Activated T-helper 1 cell treated with anti-CD3 and anti-CD28 coated beads, Interleukin-12 subunit alpha, Interleukin-12 subunit beta, Interleukin-2, Interleukin-4 antibody, amounts not matched to agents 30 ng/mL and 10 ng/mL and 1 ng/mL, durations not matched to agents 14 hours and 24 hours and 36 hours (primary cell): ENCODE results near the gene NPAS3. TPM values are rescaled to one million over a fixed set of nuclear protein-coding genes. Genes with fewer than 3 reads are reported as not detected.

Source experiments
- DNase-seq: peaks from one replicate; pipeline ENCODE4 v3.0.0; 2021; ENCODE audit warnings: low spot score
- H3K27ac Mint-ChIP-seq: one replicate; pipeline ENCODE4 v1.8.0; 2021; ENCODE audit warnings: mild to moderate bottlenecking, mixed read lengths
- H3K27me3 Mint-ChIP-seq: one replicate; pipeline ENCODE4 v1.8.0; 2022; ENCODE audit warnings: mild to moderate bottlenecking, moderate library complexity, mixed read lengths; ENCODE audit not compliant: insufficient read depth
- H3K36me3 Mint-ChIP-seq: one replicate; pipeline ENCODE4 v1.8.0; 2021; ENCODE audit warnings: low read depth, mixed read lengths
- H3K4me1 Mint-ChIP-seq: one replicate; pipeline ENCODE4 v1.8.0; 2021; ENCODE audit warnings: low read depth, mixed read lengths
- H3K4me3 Mint-ChIP-seq: one replicate; pipeline ENCODE4 v1.8.0; 2021; ENCODE audit warnings: mild to moderate bottlenecking, moderate library complexity, mixed read lengths
- H3K9me3 Mint-ChIP-seq: one replicate; pipeline ENCODE4 v1.8.0; 2021; ENCODE audit warnings: mixed read lengths
- intact Hi-C: fragments of 100-400 bp; cut with micrococcal nuclease; formaldehyde crosslinking; loops from one replicate; pipeline ENCODE4 v1.15.1; 2024
- total RNA-seq: library from RNA; stranded (reverse); gene quantifications from 2 replicates; pipeline ENCODE4 v1.2.3, GENCODE V29; 2022

NPAS3 gene
- total RNA-seq, 1 donor from 2014 or later: not detected

DNA sequence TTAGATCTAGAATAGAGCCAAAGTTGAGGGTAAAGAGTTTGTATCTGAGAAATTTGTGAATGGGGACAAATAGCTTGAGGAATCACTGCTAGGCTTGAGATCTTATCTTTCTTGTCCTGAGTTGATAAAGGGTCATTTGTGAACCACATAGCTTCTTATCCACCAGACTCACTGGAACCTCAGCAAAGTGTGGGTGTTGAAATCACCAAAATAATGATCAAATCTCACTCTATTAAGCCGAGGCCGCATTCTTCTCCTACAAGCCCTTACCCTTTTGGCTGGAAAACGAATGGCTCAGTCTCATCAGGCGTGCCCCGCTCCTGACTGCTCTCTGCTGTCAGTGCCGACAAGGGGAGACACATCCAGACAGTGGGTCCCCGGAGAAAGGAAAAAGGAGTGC lies 771.6 kb downstream of the NPAS3 start:
- H3K4me1 Mint-ChIP-seq: no peaks in the 10 kb centered on the region
- no peak overlapping the region for H3K4me3 Mint-ChIP-seq
- H3K27me3 Mint-ChIP-seq: no peaks in the 10 kb centered on the region
- no peak for DNase-seq
- no peaks in the 10 kb centered on the region for H3K36me3 Mint-ChIP-seq
- H3K27ac Mint-ChIP-seq: no peak overlapping the region
- H3K9me3 Mint-ChIP-seq: no peaks in the 10 kb centered on the region
- intact Hi-C loops: no loop called here

DNA sequence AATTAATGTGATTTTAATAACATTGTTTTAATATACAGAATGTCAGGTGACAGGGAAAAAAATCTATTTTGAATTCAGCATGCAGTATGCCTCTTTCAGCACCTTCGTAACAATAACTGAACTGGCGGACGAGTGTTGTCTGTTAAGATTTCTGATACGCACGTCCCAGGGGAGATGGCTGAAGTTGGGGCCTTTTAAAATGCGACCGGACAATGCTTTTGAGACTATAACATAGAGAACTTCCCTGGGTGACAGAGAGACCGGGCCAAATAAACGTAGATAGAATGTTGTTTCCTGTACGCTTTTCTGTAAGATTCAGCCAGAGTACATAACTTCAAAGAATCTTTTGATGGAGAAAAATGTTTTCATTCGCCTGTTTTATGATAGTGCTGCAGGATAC lies 772.5 kb downstream of the NPAS3 start:
- no peaks in the 10 kb centered on the region for H3K27me3 Mint-ChIP-seq
- H3K4me1 Mint-ChIP-seq: no peaks in the 10 kb centered on the region
- intact Hi-C loops: no loop called here
- H3K27ac Mint-ChIP-seq: no peak overlapping the region
- H3K9me3 Mint-ChIP-seq: no peaks in the 10 kb centered on the region
- no peak overlapping the region for H3K4me3 Mint-ChIP-seq
- H3K36me3 Mint-ChIP-seq: no peaks in the 10 kb centered on the region
- DNase-seq: no peak

- H3K36me3 Mint-ChIP-seq: no peaks in the 10 kb centered on the region
- intact Hi-C loops: no loop called here
Measured at GRCh38 chr14:33711811-33712216, 773.1 kb downstream of the NPAS3 start.

GRCh38 chr14:33714527-33715226 lies 776.0 kb downstream of the NPAS3 start:
- no peaks in the 10 kb centered on the region for H3K36me3 Mint-ChIP-seq
- H3K27me3 Mint-ChIP-seq: peaks cover 1% of the 10 kb centered on the region
- no peak for DNase-seq
- no peaks in the 10 kb centered on the region for H3K4me1 Mint-ChIP-seq
- intact Hi-C loops: no loop called here
- no peaks in the 10 kb centered on the region for H3K9me3 Mint-ChIP-seq
- H3K4me3 Mint-ChIP-seq: no peak overlapping the region
- H3K27ac Mint-ChIP-seq: no peak overlapping the region

More at GRCh38 chr14:33711811-33712216, 773.1 kb downstream of the NPAS3 start:
- Mint-ChIP-seq H3K27me3 (no peaks in the 10 kb centered on the region), H3K27ac (no peak overlapping the region), H3K4me1 (no peaks in the 10 kb centered on the region), H3K4me3 (no peak overlapping the region), H3K9me3 (no peaks in the 10 kb centered on the region)
- no peak for DNase-seq

DNA sequence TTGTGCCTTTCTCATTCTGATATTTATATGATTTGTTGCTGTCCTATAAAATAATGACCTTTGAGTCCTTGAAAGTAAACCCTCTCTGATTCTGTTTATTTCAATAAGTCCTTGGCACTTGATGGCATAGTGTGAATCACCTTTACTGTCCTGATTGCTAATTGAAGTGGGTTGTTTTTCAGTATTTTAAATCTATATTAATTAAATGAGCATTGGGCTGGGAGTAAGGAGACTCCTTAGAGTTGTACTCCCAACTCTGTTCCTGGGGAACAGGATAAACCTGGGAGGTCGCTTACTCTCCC lies 776.5 kb downstream of the NPAS3 start:
- intact Hi-C loops: no loop called here

GRCh38 chr14:33716921-33717320 lies 778.2 kb downstream of the NPAS3 start:
- DNase-seq: no peak
- Mint-ChIP-seq H3K27me3 (peaks cover 1% of the 10 kb centered on the region), H3K4me3 (no peak overlapping the region), H3K36me3 (no peaks in the 10 kb centered on the region), H3K9me3 (no peaks in the 10 kb centered on the region), H3K27ac (no peak overlapping the region), H3K4me1 (no peaks in the 10 kb centered on the region)
- intact Hi-C loops: no loop called here

More for the DNA sequence above, 776.5 kb downstream of the NPAS3 start:
- no peaks in the 10 kb centered on the region for H3K4me1 Mint-ChIP-seq
- H3K4me3 Mint-ChIP-seq: no peak overlapping the region
- no peak for DNase-seq
- H3K27me3 Mint-ChIP-seq: peaks cover 1% of the 10 kb centered on the region
- no peaks in the 10 kb centered on the region for H3K36me3 Mint-ChIP-seq
- no peak overlapping the region for H3K27ac Mint-ChIP-seq
- no peaks in the 10 kb centered on the region for H3K9me3 Mint-ChIP-seq

DNA sequence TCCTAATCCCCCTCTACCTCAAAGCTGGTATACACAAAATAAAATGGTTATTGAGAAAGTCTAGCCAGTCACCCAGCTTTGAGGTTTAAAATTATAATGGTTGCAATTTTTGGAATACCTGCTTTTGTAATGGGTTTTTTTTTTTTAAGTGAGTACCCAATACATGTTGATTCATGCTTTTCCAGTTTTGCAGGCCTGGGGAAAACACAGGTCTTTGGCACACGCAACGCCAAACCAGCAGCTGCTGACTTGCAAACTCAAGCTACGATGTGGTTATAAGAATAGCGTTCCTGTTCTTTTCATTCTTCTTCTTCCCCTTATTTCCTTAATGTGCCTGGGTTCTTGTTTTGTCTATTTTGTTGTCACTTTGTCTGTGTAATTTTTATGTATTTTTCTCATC lies 779.2 kb downstream of the NPAS3 start:
- Mint-ChIP-seq H3K27ac (no peak overlapping the region), H3K4me1 (no peaks in the 10 kb centered on the region), H3K36me3 (no peaks in the 10 kb centered on the region), H3K4me3 (no peak overlapping the region), H3K27me3 (peaks cover 1% of the 10 kb centered on the region), H3K9me3 (no peaks in the 10 kb centered on the region)
- no peak for DNase-seq
- intact Hi-C loops: no loop called here

GRCh38 chr14:33720284-33720787 lies 781.7 kb downstream of the NPAS3 start:
- no peaks in the 10 kb centered on the region for H3K4me1 Mint-ChIP-seq
- no peak overlapping the region for H3K27ac Mint-ChIP-seq

DNA sequence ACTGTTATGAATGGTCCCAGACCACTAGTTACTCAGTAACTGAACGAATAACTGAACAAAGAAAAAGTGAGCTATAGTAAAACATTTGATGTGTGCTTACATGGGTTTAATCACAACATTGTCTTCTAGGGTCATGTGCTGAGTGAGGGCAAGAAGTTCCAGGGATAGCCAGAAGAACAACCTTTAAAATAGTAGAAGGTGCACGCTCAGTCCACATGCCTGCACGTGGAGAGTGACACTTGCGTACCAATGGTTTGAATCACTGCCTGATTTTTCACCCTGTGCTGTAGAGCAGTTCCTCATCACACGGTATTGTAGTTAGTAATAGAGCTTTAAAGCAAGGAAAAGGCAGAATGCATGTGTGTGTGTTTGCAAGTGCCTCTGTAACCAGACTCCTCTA lies 788.0 kb downstream of the NPAS3 start:
- Mint-ChIP-seq H3K36me3 (no peaks in the 10 kb centered on the region), H3K27ac (no peak overlapping the region), H3K27me3 (no peaks in the 10 kb centered on the region), H3K4me3 (no peak overlapping the region), H3K9me3 (no peaks in the 10 kb centered on the region), H3K4me1 (no peaks in the 10 kb centered on the region)
- intact Hi-C loops: no loop called here
- DNase-seq: no peak

More at GRCh38 chr14:33720284-33720787, 781.7 kb downstream of the NPAS3 start:
- no peaks in the 10 kb centered on the region for H3K36me3 Mint-ChIP-seq
- peaks cover 1% of the 10 kb centered on the region for H3K27me3 Mint-ChIP-seq
- no peak for DNase-seq
- no peaks in the 10 kb centered on the region for H3K9me3 Mint-ChIP-seq
- no peak overlapping the region for H3K4me3 Mint-ChIP-seq
- intact Hi-C loops: no loop called here

- H3K36me3 Mint-ChIP-seq: no peaks in the 10 kb centered on the region
- no peaks in the 10 kb centered on the region for H3K4me1 Mint-ChIP-seq
- no peak overlapping the region for H3K4me3 Mint-ChIP-seq
- intact Hi-C loops: no loop called here
- DNase-seq: no peak
- H3K27me3 Mint-ChIP-seq: peaks cover 2% of the 10 kb centered on the region
- no peak overlapping the region for H3K27ac Mint-ChIP-seq
- no peaks in the 10 kb centered on the region for H3K9me3 Mint-ChIP-seq
Measured at GRCh38 chr14:33727606-33728005, 788.9 kb downstream of the NPAS3 start.

DNA sequence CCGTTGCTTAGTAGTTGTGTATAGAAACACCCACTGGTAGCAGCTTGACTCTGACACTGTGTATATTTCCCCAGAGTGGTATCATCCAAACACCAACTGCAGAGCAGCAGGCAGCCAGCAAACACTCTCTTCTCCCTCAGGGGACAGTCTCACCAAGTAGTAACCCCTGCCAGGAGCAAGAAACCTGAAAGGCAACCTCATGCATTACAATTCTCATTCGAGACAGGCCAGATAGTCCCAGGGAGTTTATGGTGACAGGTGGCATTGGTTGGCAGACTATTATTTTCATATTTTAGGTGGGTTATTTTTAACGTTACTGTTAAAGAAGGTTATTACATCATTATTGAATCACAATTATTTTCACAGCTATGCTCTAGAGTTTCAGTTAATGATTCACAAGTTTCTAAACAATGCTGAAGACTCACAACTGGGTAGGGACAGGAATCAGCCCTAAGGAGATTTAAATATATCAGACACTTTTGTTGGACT lies 789.4 kb downstream of the NPAS3 start:
- Mint-ChIP-seq H3K9me3 (no peaks in the 10 kb centered on the region), H3K36me3 (no peaks in the 10 kb centered on the region), H3K27ac (no peak overlapping the region), H3K4me3 (no peak overlapping the region), H3K27me3 (peaks cover 2% of the 10 kb centered on the region), H3K4me1 (no peaks in the 10 kb centered on the region)
- DNase-seq: no peak
- intact Hi-C loops: no loop called here

DNA sequence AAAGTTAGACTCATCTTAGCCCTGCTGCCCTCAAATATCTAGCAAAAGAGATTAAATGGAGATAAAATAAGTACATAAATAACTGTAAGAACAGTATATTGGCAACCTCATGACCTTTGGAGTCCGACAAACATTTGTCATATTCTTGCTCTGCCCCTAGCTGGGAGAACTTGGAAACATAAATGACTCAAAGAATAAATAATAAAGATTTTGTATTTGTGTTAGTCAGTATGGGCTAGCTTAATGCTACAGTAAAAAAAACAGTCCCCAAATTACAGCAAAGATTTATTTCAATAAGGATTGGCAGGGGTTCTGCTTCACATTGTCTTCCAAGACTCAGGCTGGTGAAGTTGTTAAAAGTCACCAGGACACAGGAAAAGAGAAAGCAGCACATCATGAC lies 791.5 kb downstream of the NPAS3 start:
- Mint-ChIP-seq H3K36me3 (no peaks in the 10 kb centered on the region), H3K27ac (no peak overlapping the region), H3K27me3 (peaks cover 2% of the 10 kb centered on the region), H3K4me1 (no peaks in the 10 kb centered on the region), H3K9me3 (no peaks in the 10 kb centered on the region), H3K4me3 (no peak overlapping the region)
- DNase-seq: no peak
- intact Hi-C loops: no loop called here

GRCh38 chr14:33732175-33732574 lies 793.5 kb downstream of the NPAS3 start:
- H3K4me1 Mint-ChIP-seq: no peaks in the 10 kb centered on the region
- no peaks in the 10 kb centered on the region for H3K9me3 Mint-ChIP-seq
- DNase-seq: no peak
- no peaks in the 10 kb centered on the region for H3K36me3 Mint-ChIP-seq
- H3K4me3 Mint-ChIP-seq: no peak overlapping the region
- H3K27me3 Mint-ChIP-seq: peaks cover 2% of the 10 kb centered on the region
- intact Hi-C loops: no loop called here
- no peak overlapping the region for H3K27ac Mint-ChIP-seq

- no peak for DNase-seq
- H3K4me3 Mint-ChIP-seq: no peak overlapping the region
- no peak overlapping the region for H3K27ac Mint-ChIP-seq
- no peaks in the 10 kb centered on the region for H3K36me3 Mint-ChIP-seq
- H3K27me3 Mint-ChIP-seq: peaks cover 2% of the 10 kb centered on the region
- no peaks in the 10 kb centered on the region for H3K4me1 Mint-ChIP-seq
- intact Hi-C loops: no loop called here
- no peaks in the 10 kb centered on the region for H3K9me3 Mint-ChIP-seq
Measured at GRCh38 chr14:33733310-33733709, 794.6 kb downstream of the NPAS3 start.
